ENCODE measurements around the gene NPY. TPM values are rescaled to one million over a fixed set of nuclear protein-coding genes. Genes with fewer than 3 reads are reported as not detected.

Gene NPY
- total RNA-seq, 4 donors from 2014 or later: 2.9 TPM; not detected in 3

GRCh38 chr7:24298696-24299095 lies 14.7 kb downstream of the NPY start:
- H3K27me3 ChIP-seq: no peaks in the 10 kb centered on the region
- H3K4me3 ChIP-seq: no peak overlapping the region
- H3K36me3 ChIP-seq: no peaks in the 10 kb centered on the region
- H3K4me1 ChIP-seq: no peaks in the 10 kb centered on the region
- DNase-seq: no peak
- no peak overlapping the region for H3K27ac ChIP-seq
- no peaks in the 10 kb centered on the region for H3K9me3 ChIP-seq
- intact Hi-C loops (cut with DNase I; ENCODE audit: low total_unique reads): no loop called here
- TF ChIP-seq POLR2A (IDR thresholded peaks at IDR 0.05): no peak
- TF ChIP-seq, protein P1, sequence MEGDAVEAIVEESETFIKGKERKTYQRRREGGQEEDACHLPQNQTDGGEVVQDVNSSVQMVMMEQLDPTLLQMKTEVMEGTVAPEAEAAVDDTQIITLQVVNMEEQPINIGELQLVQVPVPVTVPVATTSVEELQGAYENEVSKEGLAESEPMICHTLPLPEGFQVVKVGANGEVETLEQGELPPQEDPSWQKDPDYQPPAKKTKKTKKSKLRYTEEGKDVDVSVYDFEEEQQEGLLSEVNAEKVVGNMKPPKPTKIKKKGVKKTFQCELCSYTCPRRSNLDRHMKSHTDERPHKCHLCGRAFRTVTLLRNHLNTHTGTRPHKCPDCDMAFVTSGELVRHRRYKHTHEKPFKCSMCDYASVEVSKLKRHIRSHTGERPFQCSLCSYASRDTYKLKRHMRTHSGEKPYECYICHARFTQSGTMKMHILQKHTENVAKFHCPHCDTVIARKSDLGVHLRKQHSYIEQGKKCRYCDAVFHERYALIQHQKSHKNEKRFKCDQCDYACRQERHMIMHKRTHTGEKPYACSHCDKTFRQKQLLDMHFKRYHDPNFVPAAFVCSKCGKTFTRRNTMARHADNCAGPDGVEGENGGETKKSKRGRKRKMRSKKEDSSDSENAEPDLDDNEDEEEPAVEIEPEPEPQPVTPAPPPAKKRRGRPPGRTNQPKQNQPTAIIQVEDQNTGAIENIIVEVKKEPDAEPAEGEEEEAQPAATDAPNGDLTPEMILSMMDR (IDR thresholded peaks at IDR 0.05): no peak

GRCh38 chr7:24299192-24299591 lies 15.2 kb downstream of the NPY start:
- DNase-seq: no peak
- Histone ChIP-seq H3K36me3 (no peaks in the 10 kb centered on the region), H3K27ac (no peak overlapping the region), H3K4me3 (no peak overlapping the region), H3K27me3 (no peaks in the 10 kb centered on the region), H3K9me3 (no peaks in the 10 kb centered on the region), H3K4me1 (no peaks in the 10 kb centered on the region)
- TF ChIP-seq, protein P1 (IDR thresholded peaks at IDR 0.05): no peak
- no peak for TF ChIP-seq POLR2A (IDR thresholded peaks at IDR 0.05)
- intact Hi-C loops (cut with DNase I; ENCODE audit: low total_unique reads): no loop called here

DNA sequence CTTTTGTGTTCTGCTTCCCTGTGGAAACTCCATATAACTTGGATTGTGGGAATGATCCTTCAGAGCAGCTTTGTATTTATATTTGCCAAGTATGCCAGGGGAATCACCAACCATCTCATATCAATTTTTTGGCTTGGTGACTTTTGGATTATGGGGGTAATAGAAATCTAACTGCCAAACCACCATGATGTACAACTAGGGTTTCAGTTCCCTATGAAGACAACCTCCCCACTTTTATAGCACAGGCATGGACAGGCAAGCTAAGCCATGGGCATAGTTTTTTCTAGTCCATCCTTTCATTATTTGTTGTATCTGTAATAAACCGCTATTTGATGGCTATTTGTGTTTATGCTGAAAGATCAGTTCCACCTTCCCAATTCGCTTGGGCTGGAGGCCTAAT lies 17.7 kb downstream of the NPY start:
- Histone ChIP-seq H3K27ac (no peak overlapping the region), H3K4me3 (no peak overlapping the region), H3K36me3 (no peaks in the 10 kb centered on the region), H3K4me1 (no peaks in the 10 kb centered on the region), H3K27me3 (no peaks in the 10 kb centered on the region), H3K9me3 (no peaks in the 10 kb centered on the region)
- TF ChIP-seq POLR2A (IDR thresholded peaks at IDR 0.05): no peak
- TF ChIP-seq, protein P1 (IDR thresholded peaks at IDR 0.05): no peak
- intact Hi-C loops (cut with DNase I; ENCODE audit: low total_unique reads): no loop called here
- DNase-seq: no peak

DNA sequence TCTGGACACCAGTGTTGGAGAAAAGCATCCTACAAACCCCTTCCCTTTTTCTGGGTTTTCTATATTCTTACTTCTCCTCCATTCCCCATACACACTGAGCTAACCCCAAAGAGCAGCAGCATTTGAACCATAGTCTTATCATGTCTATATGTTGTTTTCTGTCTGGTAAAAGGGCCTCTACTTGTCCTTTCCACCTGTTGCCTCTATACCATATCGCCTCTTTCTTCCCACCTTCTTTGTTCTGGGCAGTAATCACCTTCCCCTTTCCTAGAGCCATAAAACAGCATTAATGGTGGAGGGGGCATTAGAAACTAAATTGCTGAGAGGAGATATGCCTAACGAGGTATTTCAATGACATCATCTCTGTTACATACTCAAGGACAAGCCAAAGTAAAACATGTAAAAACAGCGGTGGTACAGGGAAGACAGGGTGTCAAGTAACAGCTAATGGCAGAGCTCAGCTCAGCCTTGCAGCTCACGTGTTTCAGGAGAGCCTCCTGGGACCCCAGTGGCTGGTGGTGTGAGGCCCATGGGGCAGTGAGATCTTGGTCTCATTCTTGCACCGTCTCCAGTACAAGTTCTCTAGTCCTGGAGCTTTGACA lies 20.6 kb downstream of the NPY start:
- Histone ChIP-seq H3K4me1 (no peaks in the 10 kb centered on the region), H3K36me3 (no peaks in the 10 kb centered on the region), H3K27ac (no peak overlapping the region), H3K27me3 (no peaks in the 10 kb centered on the region), H3K4me3 (no peak overlapping the region), H3K9me3 (no peaks in the 10 kb centered on the region)
- TF ChIP-seq POLR2A (IDR thresholded peaks at IDR 0.05): no peak
- TF ChIP-seq, protein P1 (IDR thresholded peaks at IDR 0.05): no peak
- intact Hi-C loops (cut with DNase I; ENCODE audit: low total_unique reads): no loop called here
- no peak for DNase-seq

DNA sequence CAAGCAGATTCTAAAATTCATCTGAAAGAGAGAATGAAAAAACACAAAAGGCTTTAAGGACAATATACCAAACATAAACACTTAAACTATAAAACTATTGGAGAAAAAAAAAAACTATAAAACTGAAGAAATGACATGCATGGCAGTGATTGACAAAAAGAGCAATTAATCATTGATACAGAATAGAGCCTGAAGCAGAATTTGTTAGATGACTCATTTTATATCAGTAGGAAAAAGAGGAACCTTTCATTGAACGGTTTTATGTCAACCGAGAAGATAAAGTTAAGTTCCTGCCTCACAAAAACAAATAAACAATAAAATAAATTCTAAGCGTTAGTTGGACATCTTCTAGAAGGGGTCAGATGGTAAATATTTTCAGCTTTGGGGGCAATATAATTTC lies 23.3 kb downstream of the NPY start:
- H3K27ac ChIP-seq: no peak overlapping the region
- intact Hi-C loops (cut with DNase I; ENCODE audit: low total_unique reads): no loop called here
- H3K36me3 ChIP-seq: no peaks in the 10 kb centered on the region
- DNase-seq: no peak
- no peaks in the 10 kb centered on the region for H3K4me1 ChIP-seq
- no peaks in the 10 kb centered on the region for H3K9me3 ChIP-seq
- no peaks in the 10 kb centered on the region for H3K27me3 ChIP-seq
- TF ChIP-seq POLR2A (IDR thresholded peaks at IDR 0.05): no peak
- TF ChIP-seq, protein P1 (IDR thresholded peaks at IDR 0.05): no peak
- no peak overlapping the region for H3K4me3 ChIP-seq
